CD14-positive monocyte (primary cell): ENCODE results near the gene POU2AF3. TPM values are rescaled to one million over a fixed set of nuclear protein-coding genes. Genes with fewer than 3 reads are reported as not detected.

Experiments used
- DNase-seq, 3 donors: peaks; one replicate each; pipeline ENCODE4 v3.0.0-alpha.2; 2011 to 2022
- H2AFZ ChIP-seq: 2 replicates; pipeline ENCODE4 v1.6.0; 2012; ENCODE audit warnings: mild to moderate bottlenecking, low read depth, low read length, inconsistent platforms; ENCODE audit not compliant: insufficient read depth, poor library complexity, severe bottlenecking
- H3K27ac ChIP-seq, 2 donors: 1 replicate in 1 of 2; 2 replicates in 1 of 2; pipeline ENCODE4 v1.5.1; 2012 to 2013; ENCODE audit warnings: low read length in 2 of 2, control low read depth in 1 of 2, inconsistent platforms in 1 of 2, low read depth in 1 of 2, mild to moderate bottlenecking in 1 of 2
- H3K27me3 ChIP-seq, 2 donors: one replicate each; pipeline versions ENCODE4 v1.6.0 to v1.6.1; 2011 to 2013; ENCODE audit warnings: low read length in 2 of 2; ENCODE audit not compliant: control insufficient read depth in 2 of 2, insufficient read depth in 2 of 2
- H3K36me3 ChIP-seq, 2 donors: replicated peaks in 1 of 2; 1 replicate in 1 of 2; 2 replicates in 1 of 2; pipeline versions ENCODE4 v1.5.1 to v1.6.1; 2012 to 2013; ENCODE audit warnings: low read length in 2 of 2, control low read depth in 1 of 2, inconsistent platforms in 1 of 2, mild to moderate bottlenecking in 1 of 2; ENCODE audit not compliant: insufficient read depth in 2 of 2, control insufficient read depth in 1 of 2
- H3K4me1 ChIP-seq, 2 donors: 1 replicate in 1 of 2; 2 replicates in 1 of 2; pipeline versions ENCODE4 v1.5.1 to v1.6.1; 2012 to 2013; ENCODE audit warnings: low read length in 2 of 2, control low read depth in 1 of 2, inconsistent platforms in 1 of 2, mild to moderate bottlenecking in 1 of 2, moderate library complexity in 1 of 2; ENCODE audit not compliant: insufficient read depth in 2 of 2, control insufficient read depth in 1 of 2
- H3K4me2 ChIP-seq: replicated peaks from 2 replicates; pipeline ENCODE3; 2012; ENCODE audit warnings: low read length, moderate library complexity, mild to moderate bottlenecking; ENCODE audit not compliant: poor library complexity, severe bottlenecking; ENCODE audit errors: extremely low read depth
- H3K4me3 ChIP-seq, 3 experiments: fragments of 200-600 bp in 1 of 3; sonication (generic) in 1 of 3; replicated peaks in 1 of 3; 1 replicate in 2 of 3; 2 replicates in 1 of 3; pipeline ENCODE4 v1.5.1; 2011 to 2013; ENCODE audit warnings: low read length in 3 of 3, mild to moderate bottlenecking in 3 of 3, control low read depth in 2 of 3, low read depth in 2 of 3, inconsistent platforms in 1 of 3, moderate library complexity in 1 of 3
- H3K79me2 ChIP-seq: 2 replicates; pipeline ENCODE4 v1.6.0; 2012; ENCODE audit warnings: mild to moderate bottlenecking, control low read depth, inconsistent platforms, low read length, moderate library complexity; ENCODE audit not compliant: insufficient read depth
- H3K9ac ChIP-seq: 2 replicates; pipeline ENCODE4 v1.6.0; 2017; ENCODE audit warnings: low read length, mild to moderate bottlenecking; ENCODE audit not compliant: insufficient read depth, poor library complexity, severe bottlenecking
- H3K9me3 ChIP-seq, 2 donors: replicated peaks in 1 of 2; 1 replicate in 1 of 2; 2 replicates in 1 of 2; pipeline versions ENCODE4 v1.5.1 to v1.6.1; 2012 to 2013; ENCODE audit warnings: low read length in 2 of 2, control low read depth in 1 of 2; ENCODE audit not compliant: control insufficient read depth in 1 of 2, insufficient read depth in 1 of 2
- H4K20me1 ChIP-seq: 2 replicates; pipeline ENCODE4 v1.6.0; 2012; ENCODE audit warnings: mild to moderate bottlenecking, low read length, control low read depth, moderate library complexity; ENCODE audit not compliant: insufficient read depth
- H3K27ac Mint-ChIP-seq, 7 donors: one replicate each; pipeline ENCODE4 v1.8.0; 2020; ENCODE audit warnings: mild to moderate bottlenecking in 7 of 7, mixed read lengths in 7 of 7, moderate library complexity in 6 of 7, inconsistent platforms in 2 of 7
- H3K27me3 Mint-ChIP-seq, 3 donors: one replicate each; pipeline ENCODE4 v1.8.0; 2021 to 2022; ENCODE audit warnings: low read depth in 3 of 3, mild to moderate bottlenecking in 3 of 3, mixed read lengths in 3 of 3, moderate library complexity in 3 of 3, inconsistent platforms in 1 of 3
- H3K36me3 Mint-ChIP-seq, 2 donors: one replicate each; pipeline ENCODE4 v1.8.0; 2020; ENCODE audit warnings: mixed read lengths in 2 of 2, inconsistent platforms in 1 of 2, mild to moderate bottlenecking in 1 of 2
- H3K4me1 Mint-ChIP-seq: one replicate; pipeline ENCODE4 v1.8.0; 2020; ENCODE audit warnings: mild to moderate bottlenecking, mixed read lengths
- H3K4me3 Mint-ChIP-seq, 2 donors: one replicate each; pipeline ENCODE4 v1.8.0; 2020; ENCODE audit warnings: mild to moderate bottlenecking in 2 of 2, mixed read lengths in 2 of 2, moderate library complexity in 1 of 2
- H3K9me3 Mint-ChIP-seq, 7 donors: one replicate each; pipeline ENCODE4 v1.8.0; 2020 to 2022; ENCODE audit warnings: mixed read lengths in 7 of 7, mild to moderate bottlenecking in 6 of 7, moderate library complexity in 6 of 7, inconsistent platforms in 2 of 7
- CTCF ChIP-seq: fragments of 200-600 bp; IDR thresholded peaks from one replicate; pipeline ENCODE4 v1.8.0; 2022; ENCODE audit warnings: antibody characterized with exemption, mild to moderate bottlenecking
- WGBS: methylation state at CpG from one replicate; pipeline ENCODE4 v1.1.5; 2013; ENCODE audit warnings: missing lambda C conversion rate; ENCODE audit not compliant: insufficient coverage; 5-methylcytosine and 5-hydroxymethylcytosine counted together
- intact Hi-C, 2 donors: fragments of 100-400 bp; cut with micrococcal nuclease; formaldehyde crosslinking; loops; one replicate each; pipeline versions ENCODE4 v1.15.0 to v1.15.1; 2023
- polyA plus RNA-seq, 3 donors: library from polyadenylated mRNA; depleted of rRNA in 1 of 3; unstranded in 2 of 3; stranded (reverse) in 1 of 3; fragments of 300-500 nt in 2 of 3; fragments of >200 nt in 1 of 3; fragmentation: Illumina TruSeq in 2 of 3; gene quantifications; 1 replicate in 2 of 3; 2 replicates in 1 of 3; pipeline ENCODE4 v1.2.3, GENCODE V29; 2012 to 2021
- small RNA-seq: library from RNA; depleted of rRNA; stranded (forward); fragments of <200 nt; gene quantifications from one replicate; pipeline ENCODE3, GENCODE V24; 2012; ENCODE audit warnings: low read depth; ENCODE audit not compliant: insufficient read length

The POU2AF3 gene
- polyA plus RNA-seq, 3 donors, result not detected

GRCh38 chr11:111356660-111357048 is 58.3 kb downstream of the POU2AF3 start:
- peaks cover 0 to 2% (median 2%) of the 10 kb centered on the region in 3 donors for H3K27me3 Mint-ChIP-seq
- H3K9ac ChIP-seq, result no peak overlapping the region
- H3K4me1 Mint-ChIP-seq, result no peaks in the 10 kb centered on the region
- H3K4me2 ChIP-seq, result no peak overlapping the region
- no peak for TF ChIP-seq CTCF
- no peaks in the 10 kb centered on the region for H3K36me3 ChIP-seq
- no peak overlapping the region for H3K27ac ChIP-seq
- no peaks in the 10 kb centered on the region for H3K79me2 ChIP-seq
- no peak overlapping the region for H3K4me3 Mint-ChIP-seq
- intact Hi-C loops, result no loop called here
- H4K20me1 ChIP-seq, result no peaks in the 10 kb centered on the region
- no peak overlapping the region for H3K4me3 ChIP-seq
- H2AFZ ChIP-seq, result no peak overlapping the region
- H3K9me3 ChIP-seq, result no peaks in the 10 kb centered on the region
- no peaks in the 10 kb centered on the region for H3K4me1 ChIP-seq
- no peak overlapping the region for H3K27ac Mint-ChIP-seq
- no peaks in the 10 kb centered on the region for H3K36me3 Mint-ChIP-seq
- WGBS, result no CpG with 5 or more reads among the region's 3 CpGs
- H3K27me3 ChIP-seq, result no peaks in the 10 kb centered on the region
- peaks cover 0 to 2% (median 0%) of the 10 kb centered on the region in 7 donors for H3K9me3 Mint-ChIP-seq
- no peak for DNase-seq

- Histone ChIP-seq H3K36me3 (no peaks in the 10 kb centered on the region), H3K79me2 (no peaks in the 10 kb centered on the region), H3K27me3 (no peaks in the 10 kb centered on the region), H4K20me1 (no peaks in the 10 kb centered on the region), H3K27ac (no peak overlapping the region), H3K4me3 (no peak overlapping the region), H3K9me3 (no peaks in the 10 kb centered on the region), H3K4me1 (no peaks in the 10 kb centered on the region), H2AFZ (no peak overlapping the region), H3K4me2 (no peak overlapping the region), H3K9ac (no peak overlapping the region)
- H3K36me3 Mint-ChIP-seq, result no peaks in the 10 kb centered on the region
- H3K9me3 Mint-ChIP-seq, result peaks cover 0 to 2% (median 0%) of the 10 kb centered on the region in 7 donors
- DNase-seq, result no peak
- H3K4me3 Mint-ChIP-seq, result no peak overlapping the region
- 90% methylated on average over 10 of the region's 18 CpGs for WGBS
- H3K27me3 Mint-ChIP-seq, result peaks cover 0 to 2% (median 2%) of the 10 kb centered on the region in 3 donors
- H3K27ac Mint-ChIP-seq, result no peak overlapping the region
- TF ChIP-seq CTCF, result no peak
- intact Hi-C loops, result no loop called here
- H3K4me1 Mint-ChIP-seq, result no peaks in the 10 kb centered on the region
Observed at GRCh38 chr11:111357150-111358037, 59.0 kb downstream of the POU2AF3 start.

Small RNA genes within 50 kb of the gene (small RNA-seq; reads per million reads assigned to genes)
- not detected for gene MIR4491

Other genes with a start within 250 kb of the POU2AF3 start
- gene POU2AF2, start 52.8 kb upstream of the POU2AF3 start, polyA plus RNA-seq, result not detected
- under 1 TPM; 0.07 to 0.12 (median 0.09) TPM for gene POU2AF1, start 80.7 kb downstream of the POU2AF3 start, polyA plus RNA-seq
- gene BTG4, start 213.8 kb downstream of the POU2AF3 start, polyA plus RNA-seq, result not detected
- gene HOATZ, start 216.2 kb downstream of the POU2AF3 start, polyA plus RNA-seq, result not detected
- not detected for gene LAYN, start 242.2 kb downstream of the POU2AF3 start, polyA plus RNA-seq